Endometrial microvascular endothelial cells (primary cell): ENCODE measurements around the gene MYCL. TPM values are rescaled to one million over a fixed set of nuclear protein-coding genes. Genes with fewer than 3 reads are reported as not detected.
"Not testable (repeated sequence)": the region's sequence is repeated elsewhere in the genome, so short reads cannot be mapped to it uniquely, and the experiment has no call there.

Experiments used
- in situ Hi-C: cut with HindIII; loops from 2 replicates; pipeline ENCODE4 v1.10.0; 2017; ENCODE audit warnings: low sequenced_read_pairs, low pct_unique_long_range_greater_than_20kb; ENCODE audit errors: inconsistent ontology term
- total RNA-seq: library from RNA; depleted of rRNA; stranded (reverse); fragments of >200 nt; gene quantifications from one replicate; pipeline ENCODE4 v1.2.3, GENCODE V29; 2015; ENCODE audit errors: inconsistent ontology term

The MYCL gene
- total RNA-seq, 1 donor from 2014 or later, result not detected

DNA sequence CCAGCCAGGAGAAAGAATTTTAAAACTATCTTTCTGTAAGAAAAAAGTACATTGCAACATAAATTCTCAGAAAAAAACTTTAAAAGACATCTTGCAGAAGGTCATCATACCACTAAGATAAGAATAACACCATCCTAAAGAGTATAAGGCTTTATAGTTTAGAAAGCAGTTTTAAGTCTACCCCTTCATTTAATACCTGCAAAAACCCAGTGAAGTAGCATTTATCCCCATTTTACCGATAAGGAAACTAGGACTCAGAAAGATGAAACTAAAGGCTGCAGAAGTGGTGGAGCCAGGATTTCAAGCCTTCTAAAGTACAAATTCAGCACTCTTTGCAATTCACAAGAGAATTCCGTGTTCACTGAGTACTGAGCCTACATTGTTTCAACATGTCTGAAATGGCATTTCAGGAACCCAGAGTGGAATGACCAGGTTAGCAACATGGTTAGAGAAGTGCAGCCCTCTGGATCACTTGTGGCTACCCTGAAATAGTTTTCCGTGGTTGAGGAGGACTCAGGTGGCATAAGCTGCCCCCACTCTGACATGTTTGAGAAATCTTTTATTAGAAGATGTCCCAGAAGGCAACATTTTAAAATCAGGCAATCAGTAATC, 6.7 kb downstream of the MYCL start:
- in situ Hi-C loops, result no loop called here

DNA sequence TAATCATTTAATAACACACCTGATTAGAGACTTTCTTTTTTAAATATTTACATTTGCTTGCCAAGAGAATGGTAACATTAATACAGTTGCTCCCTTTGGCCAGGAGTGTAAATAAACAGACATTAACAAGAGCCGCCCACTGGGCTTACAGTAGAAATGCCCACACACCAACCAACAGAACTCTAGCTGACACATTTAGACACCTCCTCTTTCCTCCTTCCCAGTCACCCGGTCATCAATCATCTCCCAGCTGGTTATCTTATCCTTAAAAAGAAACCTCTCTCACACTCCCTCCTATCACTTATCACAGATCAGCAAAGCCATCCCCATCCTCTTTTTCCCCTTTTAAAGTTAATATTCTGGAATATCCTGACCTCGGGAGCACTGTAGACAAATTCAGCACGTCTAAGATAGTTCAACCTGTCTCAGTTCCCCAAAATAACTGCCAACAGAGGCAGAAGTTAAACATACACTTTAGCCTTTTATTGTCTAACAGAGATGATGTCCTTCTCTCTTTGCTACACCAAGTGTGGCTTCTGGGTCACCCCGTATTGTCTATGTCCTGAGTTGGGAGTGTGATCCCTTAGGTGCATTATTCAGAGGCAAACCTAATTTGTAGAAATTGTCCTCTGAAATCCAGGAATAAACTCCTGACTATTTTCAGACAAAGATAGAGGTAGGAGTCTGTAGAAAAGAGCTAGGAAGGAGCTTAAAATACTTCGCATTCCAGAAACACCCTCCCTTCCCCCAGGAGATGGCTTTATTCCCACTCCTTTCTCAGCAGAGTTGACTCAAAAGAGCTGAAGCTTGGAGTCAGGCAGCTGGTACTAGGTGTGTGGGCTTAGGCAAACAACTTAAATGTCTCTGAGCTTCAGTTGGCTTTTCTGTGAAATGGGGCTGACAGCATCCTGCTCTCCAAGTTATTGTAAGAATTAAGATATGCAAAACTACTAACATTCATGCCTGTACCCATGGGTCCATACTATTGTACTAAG, 8.8 kb downstream of the MYCL start:
- in situ Hi-C loops, result no loop called here

DNA sequence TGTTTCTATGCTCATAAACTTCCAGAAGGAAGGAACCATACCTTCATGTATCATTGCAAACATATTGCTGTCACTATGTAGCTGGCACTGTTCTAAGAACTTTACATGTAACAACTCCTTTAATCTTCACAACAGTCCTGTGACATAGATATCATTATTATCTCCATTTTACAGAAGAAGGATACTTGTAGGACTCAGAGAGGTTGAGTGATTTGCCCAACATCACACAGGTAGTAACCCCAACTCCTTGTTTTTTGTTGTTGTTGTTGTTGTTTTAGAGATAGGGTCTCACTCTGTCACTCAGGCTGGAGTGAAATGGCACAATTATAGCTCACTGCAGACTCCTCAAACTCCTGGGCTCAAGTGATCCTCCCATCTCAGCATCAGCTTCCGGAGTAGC, 10.8 kb downstream of the MYCL start:
- in situ Hi-C loops, result no loop called here

DNA sequence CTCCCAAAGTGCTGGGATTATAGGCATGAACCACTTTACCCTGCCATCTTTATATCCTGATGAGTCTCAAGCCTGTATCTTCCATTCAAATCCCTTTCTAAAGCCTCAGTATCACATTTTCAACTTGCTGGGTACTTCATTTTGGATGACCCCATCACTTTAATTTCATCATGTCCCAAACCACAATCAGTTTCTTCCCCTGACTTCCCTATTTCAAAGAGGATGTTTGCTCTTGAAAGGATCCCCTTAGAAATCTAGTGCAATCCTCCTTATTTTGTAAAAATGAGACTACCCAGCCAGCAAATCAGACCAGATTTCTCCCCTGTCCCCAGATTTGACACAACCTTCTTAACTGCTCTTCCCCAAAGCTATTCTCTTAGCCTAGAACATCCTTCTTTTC, 11.4 kb downstream of the MYCL start:
- in situ Hi-C loops, result no loop called here

DNA sequence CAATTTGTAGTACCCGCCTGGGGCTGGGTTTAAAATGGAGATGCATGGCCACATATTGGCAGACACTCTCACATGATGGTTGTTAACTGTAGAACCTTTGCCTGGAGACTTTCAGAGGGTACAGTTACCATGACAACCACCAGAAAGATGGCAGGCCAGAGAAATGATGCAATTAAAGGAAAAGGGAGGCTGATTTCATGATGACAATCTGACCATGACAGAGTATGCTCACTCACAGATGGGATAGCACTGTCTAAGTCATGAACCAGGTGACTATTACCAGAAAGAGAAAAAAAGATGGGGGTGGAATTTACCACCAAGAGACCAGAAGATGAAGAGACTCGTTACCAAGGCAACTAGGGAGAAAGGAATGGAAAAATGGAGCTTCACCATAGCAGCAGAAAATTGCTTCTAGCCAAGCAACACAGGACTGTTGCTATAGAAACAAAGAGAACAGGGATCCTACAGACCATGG, 14.9 kb downstream of the MYCL start:
- in situ Hi-C loops, result no loop called here

DNA sequence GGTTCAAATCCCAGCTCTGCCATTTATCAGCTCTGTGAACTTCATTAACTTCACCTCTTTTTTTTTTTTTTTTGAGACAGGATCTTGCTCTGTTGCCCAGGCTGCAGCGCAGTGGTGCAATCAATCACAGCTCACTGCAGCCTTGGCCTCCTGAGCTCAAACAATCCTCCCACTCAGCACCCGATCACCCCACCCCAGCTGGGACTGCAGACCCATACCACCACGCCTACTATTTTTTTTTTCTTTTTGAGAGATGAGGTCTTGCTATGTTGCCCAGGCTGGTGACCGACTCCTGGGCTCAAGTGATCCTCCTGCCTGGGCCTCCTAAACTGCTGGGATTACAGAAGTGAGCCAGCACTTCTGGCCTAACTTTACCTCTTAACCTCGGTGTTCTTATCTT, 16.2 kb downstream of the MYCL start:
- in situ Hi-C loops, result no loop called here

DNA sequence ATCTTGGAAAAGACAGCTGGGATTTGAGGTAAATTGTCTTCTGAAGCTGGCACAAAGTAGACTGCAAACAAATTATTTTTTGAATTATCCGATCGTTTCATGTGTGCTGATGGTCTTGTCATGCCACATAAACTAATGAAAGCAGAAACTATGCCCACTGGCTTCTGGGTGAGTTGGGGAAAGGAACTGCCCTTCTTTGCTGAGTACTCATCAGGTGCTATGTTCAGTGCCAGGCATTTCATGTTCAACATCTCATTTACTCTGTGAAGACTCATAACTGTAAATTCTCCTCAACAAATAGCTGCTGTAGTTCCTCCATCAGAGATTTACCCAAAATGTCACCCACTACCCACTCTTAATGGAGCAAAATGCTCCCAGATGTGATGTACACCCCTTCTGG, 19.6 kb downstream of the MYCL start:
- in situ Hi-C loops, result no loop called here

DNA sequence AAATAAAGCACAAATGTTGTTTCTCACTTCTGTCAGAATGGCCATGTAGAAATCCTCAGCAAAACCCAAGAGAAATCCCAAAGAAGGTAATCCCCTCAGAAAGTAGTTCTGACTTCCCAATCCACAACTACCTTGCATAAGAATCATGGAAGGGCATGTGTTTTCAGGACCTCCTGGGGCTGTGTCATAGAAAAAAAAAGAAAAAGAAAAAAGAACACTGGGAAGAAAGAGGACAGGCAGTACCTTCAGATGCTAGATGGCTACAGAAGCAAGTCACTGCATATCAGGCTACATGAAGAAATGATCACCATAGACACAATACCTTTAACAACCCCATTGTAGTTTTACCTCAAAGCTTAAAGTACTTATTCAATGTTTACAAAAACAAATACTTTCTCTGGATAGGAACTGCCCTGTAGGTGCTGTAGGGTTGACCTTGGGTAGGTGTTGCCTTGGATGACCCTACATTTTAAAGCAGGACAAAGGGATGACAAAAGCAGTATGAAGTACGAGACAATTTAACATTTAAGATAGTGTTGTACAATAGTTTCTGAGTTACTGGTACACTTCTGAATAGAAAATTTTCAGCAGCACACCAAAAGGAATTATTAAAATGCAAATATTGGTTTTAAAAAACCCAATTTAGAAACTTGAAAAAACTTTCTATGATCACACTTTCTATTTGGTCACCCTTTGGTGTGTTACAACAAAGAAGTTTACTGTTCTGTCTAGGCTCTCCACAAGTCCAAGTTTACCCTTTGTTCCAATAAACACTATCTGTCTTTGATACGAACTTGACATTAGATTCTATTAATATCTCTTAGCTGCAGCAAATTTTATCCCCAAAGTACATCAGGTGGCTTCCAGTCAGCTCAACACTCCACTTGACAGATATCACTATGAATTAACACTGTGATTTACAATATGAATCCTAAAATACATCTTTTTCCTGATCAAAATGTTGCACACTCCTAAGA, 23.4 kb downstream of the MYCL start:
- in situ Hi-C loops, result no loop called here

DNA sequence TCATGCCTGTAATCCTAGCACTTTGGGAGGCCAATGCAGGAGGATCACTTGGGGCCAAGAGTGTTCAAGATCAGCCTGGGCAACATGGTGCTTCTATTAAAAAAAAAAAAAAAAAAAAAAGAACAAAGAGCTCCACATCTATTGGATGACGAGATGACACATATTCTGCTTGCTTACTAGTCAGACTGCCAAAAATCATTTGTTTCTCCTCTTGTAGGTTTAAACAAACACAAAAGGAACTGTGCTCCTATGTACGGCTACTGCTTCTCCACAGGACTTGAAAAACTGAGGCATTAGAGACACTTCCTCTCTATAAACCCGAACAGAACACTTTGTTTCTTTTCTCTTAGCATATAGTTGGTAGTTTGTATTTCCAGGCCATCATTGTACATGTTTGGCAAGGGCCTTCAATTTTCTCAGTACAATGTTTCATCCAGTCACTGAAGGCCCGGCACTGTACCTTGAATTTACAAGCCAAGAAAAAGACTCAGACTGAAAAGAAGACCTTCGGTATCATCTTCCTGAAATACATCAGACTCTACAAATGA, 24.4 kb downstream of the MYCL start:
- in situ Hi-C loops, result no loop called here

DNA sequence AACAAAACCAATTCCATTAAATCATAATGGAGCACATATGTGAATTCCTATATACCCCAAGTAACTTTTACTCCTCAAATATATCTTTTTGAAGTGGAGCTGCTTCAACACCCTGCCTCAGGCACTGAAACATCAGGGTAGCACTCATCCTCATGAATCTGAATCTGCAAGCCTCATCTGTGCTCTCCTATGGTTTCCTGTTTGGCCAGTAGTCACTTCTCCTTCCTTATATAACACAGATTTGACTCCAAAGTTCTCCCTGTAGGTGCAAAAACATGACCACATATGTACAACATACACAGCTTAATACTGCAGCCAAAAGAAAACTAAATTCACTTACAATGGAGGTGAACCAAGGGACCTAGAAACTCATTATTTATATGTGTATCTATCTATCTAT, 25.6 kb downstream of the MYCL start:
- in situ Hi-C loops, result no loop called here

DNA sequence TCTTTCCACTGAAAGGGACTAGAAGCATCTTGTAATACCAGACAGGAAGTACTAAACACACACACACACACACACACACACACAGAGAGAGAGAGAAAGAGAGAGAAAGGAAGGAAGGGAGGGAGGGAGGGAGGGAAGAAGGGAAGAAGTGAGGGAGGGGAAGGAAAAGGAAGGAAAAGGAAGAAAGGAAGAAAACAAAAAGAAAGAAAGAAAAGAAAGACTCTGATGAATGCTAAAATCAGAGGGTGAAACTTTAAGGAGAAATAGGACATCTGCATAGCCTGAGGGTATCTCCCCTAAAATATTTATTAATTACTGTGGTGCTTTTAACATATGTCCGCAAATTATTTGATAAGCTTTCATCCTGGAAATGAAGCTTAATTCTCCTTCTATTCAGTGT, 29.0 kb downstream of the MYCL start:
- in situ Hi-C loops, result no loop called here

DNA sequence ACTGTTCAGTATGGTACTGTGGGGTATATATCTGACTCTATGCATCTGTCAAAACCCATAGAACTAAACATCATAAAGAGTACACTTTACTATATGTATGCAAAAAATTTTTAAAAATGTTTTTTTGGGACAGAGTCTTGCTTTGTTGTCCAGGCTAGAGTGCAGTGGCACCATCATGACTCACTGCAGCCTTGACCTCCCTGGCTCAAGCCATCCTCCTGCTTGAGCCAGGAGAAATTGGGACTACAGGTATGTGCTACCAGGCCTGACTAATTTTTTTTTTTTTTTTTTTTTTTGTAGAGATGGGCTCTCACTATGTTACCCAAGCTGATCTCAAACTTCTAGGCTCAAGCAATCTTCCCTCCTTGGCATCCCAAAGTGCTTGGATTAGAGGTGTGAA, 29.9 kb downstream of the MYCL start:
- in situ Hi-C loops, result no loop called here

DNA sequence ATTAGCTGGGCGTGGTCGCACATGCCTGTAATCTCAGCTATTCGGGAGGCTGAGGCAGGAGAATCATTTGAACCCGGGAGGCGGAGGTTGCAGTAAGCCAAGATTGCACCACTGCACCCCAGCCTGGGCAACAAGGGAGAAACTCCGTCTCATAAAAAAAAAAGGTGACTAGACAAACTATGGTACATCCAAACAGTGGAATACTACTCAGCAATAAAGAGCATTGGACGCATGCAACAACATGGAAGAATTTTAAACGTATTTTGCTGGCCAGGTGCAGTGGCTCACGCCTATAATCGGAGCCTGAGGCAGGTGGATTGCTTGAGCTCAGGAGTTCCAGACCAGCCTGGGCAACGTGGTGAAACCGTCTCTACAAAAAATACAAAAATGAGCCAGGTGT, 30.7 kb downstream of the MYCL start:
- in situ Hi-C loops, result not testable (repeated sequence)

DNA sequence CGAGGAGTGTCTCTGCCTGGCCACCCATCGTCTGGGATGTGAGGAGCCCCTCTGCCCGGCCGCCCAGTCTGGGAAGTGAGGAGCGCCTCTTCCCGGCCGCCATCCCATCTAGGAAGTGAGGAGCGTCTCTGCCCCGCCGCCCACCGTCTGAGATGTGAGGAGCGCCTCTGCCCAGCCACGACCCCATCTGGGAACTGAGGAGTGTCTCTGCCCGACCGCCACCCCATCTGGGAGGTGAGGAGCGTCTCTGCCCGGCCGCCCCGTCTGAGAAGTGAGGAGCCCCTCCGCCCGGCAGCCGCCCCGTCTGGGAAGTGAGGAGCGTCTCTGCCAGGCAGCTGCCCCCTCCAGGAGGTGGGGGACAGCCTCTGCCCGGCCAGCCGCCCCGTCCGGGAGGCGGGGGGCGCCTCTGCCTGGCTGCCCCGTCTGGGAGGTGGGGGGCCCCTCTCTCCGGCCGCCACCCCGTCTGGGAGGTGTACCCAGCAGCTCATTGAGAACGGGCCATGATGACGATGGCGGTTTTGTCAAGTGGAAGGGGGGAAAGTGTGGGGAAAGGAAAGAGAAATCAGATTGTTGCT, 32.1 kb downstream of the MYCL start:
- in situ Hi-C loops, result not testable (repeated sequence)

DNA sequence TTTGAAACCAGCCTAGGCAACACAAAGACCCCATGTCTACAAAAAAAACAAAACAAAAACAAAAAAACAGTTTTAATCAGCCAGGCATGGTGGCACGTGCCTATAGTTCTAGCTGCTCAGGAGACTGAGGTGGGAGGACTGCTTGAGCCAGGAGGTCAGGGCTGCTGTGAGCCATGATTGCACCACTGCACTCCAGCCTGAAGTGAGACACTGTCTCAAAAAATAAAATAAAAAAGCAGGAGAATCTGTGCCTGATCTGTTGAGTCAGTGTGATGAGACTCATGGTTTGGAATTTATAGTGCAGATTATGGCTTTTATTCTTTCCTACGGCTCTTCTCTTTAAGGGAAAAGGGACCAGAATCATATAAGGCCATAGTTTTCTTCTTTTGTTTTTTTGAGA, 35.0 kb downstream of the MYCL start:
- in situ Hi-C loops, result no loop called here

DNA sequence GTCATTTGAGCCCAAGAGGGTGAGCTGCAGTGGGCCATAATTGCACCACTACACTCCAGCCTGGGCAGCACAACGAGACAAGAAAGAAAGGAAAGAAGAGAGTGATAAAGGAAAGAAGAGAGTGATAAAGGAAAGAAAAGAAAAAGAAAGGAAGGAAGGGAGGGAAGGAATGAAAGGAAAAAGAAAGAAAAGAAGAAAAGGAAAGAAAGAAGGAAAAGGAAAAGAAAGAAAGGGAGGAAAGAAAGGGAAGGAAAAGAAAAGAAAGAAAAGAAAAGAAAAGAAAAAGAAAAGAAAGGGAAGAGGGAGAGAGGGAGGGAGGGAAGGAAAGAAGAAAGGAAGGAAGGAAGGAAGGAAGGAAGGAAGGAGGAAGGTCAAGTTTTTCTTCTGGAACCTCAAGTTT, 36.0 kb downstream of the MYCL start:
- in situ Hi-C loops, result no loop called here

DNA sequence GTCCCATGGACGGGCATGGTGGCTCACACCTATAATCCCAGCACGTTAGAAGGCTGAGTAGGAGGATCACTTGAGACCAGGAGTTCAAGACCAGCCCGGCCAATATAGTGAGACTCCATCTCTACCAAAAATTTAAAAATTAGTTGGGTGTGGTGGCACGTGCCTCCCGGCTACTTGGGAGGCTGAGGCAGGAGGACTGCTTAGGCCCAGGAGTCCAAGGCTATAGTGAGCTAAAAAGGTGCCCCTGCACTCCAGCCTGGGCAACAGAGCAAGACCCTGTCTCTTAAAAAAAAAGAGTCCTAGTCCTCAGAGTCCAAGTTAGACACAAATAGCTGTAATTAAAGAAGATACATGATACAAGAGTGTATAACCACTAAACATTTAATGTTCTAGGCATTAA, 38.5 kb downstream of the MYCL start:
- in situ Hi-C loops, result no loop called here

DNA sequence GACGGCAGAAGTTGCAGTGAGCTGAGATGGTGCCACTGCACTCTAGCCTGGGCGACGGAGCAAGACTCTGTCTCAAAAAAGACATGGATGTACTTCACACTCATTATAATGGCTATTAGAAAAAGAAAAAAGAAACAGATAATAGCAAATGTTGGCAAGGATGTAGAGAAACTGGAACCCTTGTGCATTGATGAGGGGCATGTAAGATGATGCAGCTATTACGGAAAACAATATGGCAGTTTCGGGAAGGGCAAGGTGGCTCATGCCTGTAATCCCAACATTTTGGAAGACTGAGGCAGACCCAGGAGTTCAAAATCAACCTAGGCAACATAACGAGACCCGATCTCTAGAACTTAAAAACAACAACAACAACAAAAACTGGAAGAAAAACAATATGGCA, 40.7 kb downstream of the MYCL start:
- in situ Hi-C loops, result no loop called here
